Gastrocnemius medialis (tissue), 4 donors: Measurements from ENCODE around the gene CEP104.

Source experiments
- POLR2A ChIP-seq, 2 donors: fragments of 450-650 bp; IDR thresholded peaks; one replicate each; pipeline ENCODE4 v1.6.1; 2017; ENCODE audit warnings: antibody characterized with exemption in 2 of 2, mild to moderate bottlenecking in 2 of 2, moderate library complexity in 2 of 2
- TF ChIP-seq, protein P1 (sequence below), 5 experiments: fragments of 450-650 bp in 3 of 5; fragments of 200-600 bp in 2 of 5; sonication (generic) in 2 of 5; IDR thresholded peaks in 4 of 5; conservative IDR thresholded peaks in 1 of 5; 1 replicate in 4 of 5; 2 replicates in 1 of 5; pipeline ENCODE4 v1.5.1; 2016 to 2019; ENCODE audit warnings: antibody characterized with exemption in 5 of 5, mild to moderate bottlenecking in 3 of 5, moderate library complexity in 3 of 5

DNA sequence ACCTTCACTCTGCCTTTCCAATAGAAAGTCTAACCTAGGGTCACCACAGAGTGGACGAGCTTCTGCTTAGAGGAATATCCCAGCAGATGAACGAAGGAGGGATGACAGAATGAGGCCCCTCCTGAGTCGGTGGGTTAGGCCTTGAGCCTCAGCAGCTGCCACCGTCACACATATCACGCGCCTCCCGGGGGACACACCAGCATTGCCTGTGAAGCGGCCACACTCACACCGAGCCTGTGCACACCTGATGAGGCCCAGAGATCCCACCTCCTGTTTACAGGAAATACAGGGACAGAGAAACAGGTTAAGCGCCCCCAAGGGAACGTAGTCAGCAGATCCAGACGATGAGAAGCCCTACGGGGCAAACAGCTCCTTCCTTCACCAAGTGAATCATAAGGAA, 35.6 kb downstream of the CEP104 start:
- TF ChIP-seq, protein P1, sequence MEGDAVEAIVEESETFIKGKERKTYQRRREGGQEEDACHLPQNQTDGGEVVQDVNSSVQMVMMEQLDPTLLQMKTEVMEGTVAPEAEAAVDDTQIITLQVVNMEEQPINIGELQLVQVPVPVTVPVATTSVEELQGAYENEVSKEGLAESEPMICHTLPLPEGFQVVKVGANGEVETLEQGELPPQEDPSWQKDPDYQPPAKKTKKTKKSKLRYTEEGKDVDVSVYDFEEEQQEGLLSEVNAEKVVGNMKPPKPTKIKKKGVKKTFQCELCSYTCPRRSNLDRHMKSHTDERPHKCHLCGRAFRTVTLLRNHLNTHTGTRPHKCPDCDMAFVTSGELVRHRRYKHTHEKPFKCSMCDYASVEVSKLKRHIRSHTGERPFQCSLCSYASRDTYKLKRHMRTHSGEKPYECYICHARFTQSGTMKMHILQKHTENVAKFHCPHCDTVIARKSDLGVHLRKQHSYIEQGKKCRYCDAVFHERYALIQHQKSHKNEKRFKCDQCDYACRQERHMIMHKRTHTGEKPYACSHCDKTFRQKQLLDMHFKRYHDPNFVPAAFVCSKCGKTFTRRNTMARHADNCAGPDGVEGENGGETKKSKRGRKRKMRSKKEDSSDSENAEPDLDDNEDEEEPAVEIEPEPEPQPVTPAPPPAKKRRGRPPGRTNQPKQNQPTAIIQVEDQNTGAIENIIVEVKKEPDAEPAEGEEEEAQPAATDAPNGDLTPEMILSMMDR (IDR thresholded peaks at IDR 0.05 in 4 of 5, conservative IDR thresholded peaks at IDR 0.05 in 1 of 5) = no peak
- no peak for TF ChIP-seq POLR2A (IDR thresholded peaks at IDR 0.05)
